ENCODE measurements around the gene ERVK3-1. TPM values are rescaled to one million over a fixed set of nuclear protein-coding genes. Genes with fewer than 3 reads are reported as not detected.

The ERVK3-1 gene
- total RNA-seq, 2 experiments from 2014 or later = 24.5 to 27.7 TPM

- intact Hi-C loops (cut with micrococcal nuclease) = loop anchor here (1.0 to 5.0 kb wide), 8 partner anchors 15 to 179 kb away; partner anchors contain the start of genes ZNF132, ZNF274, ZNF584 and ZNF8
- peak overlapping the region; percentile 93 for H3K4me3 Mint-ChIP-seq
- H3K27me3 Mint-ChIP-seq (ENCODE audit: low read depth) = no peaks in the 10 kb centered on the region
- CTCF ChIA-PET = no interaction called here
- no peaks in the 10 kb centered on the region for H3K9me3 Mint-ChIP-seq
- peaks cover 11% of the 10 kb centered on the region for H3K4me1 Mint-ChIP-seq (ENCODE audit: low read depth)
- DNase-seq = peak; percentile 42
- H3K27ac Mint-ChIP-seq = peak overlapping the region; percentile 87
- H3K36me3 Mint-ChIP-seq (ENCODE audit: low read depth) = no peaks in the 10 kb centered on the region
Observed at GRCh38 chr19:58361900-58362271, 56.7 kb downstream of the ERVK3-1 start.

- Mint-ChIP-seq H3K4me1 (ENCODE audit: low read depth) (peaks cover 8% of the 10 kb centered on the region), H3K27me3 (ENCODE audit: low read depth) (no peaks in the 10 kb centered on the region), H3K9me3 (no peaks in the 10 kb centered on the region), H3K36me3 (ENCODE audit: low read depth) (no peaks in the 10 kb centered on the region), H3K27ac (peak within 1 kb of the TSS; percentile 87), H3K4me3 (peak within 1 kb of the TSS; percentile 93)
- DNase-seq = peak; percentile 97
- intact Hi-C loops (cut with micrococcal nuclease) = loop anchor here (1.0 to 5.0 kb wide), 8 partner anchors 15 to 179 kb away; partner anchors contain the start of genes ZNF132, ZNF274, ZNF584 and ZNF8
- CTCF ChIA-PET = interaction anchor here (0.7 kb wide), 2 partner anchors 11 to 180 kb away, joined by 3 to 6 read pairs; no protein-coding TSS in a partner anchor
Observed at GRCh38 chr19:58362272-58362994, 57.3 kb downstream of the ERVK3-1 start, which contains the start of gene ZNF497. Gene ZNF497, minus strand, starts transcription at chr19:58362751. Its CDS starts 5,116 bp downstream, at chr19:58357635.

- DNase-seq = no peak
- no peak overlapping the region for H3K4me3 Mint-ChIP-seq
Observed at GRCh38 chr19:58364146-58364545, 59.0 kb downstream of the ERVK3-1 start.

More at GRCh38 chr19:58364146-58364545, 59.0 kb downstream of the ERVK3-1 start:
- intact Hi-C loops (cut with micrococcal nuclease) = loop anchor here (5.0 kb wide), 1 partner anchor 78 kb away; the partner anchor contains the start of gene ZNF132
- Mint-ChIP-seq H3K27me3 (ENCODE audit: low read depth) (no peaks in the 10 kb centered on the region), H3K9me3 (no peaks in the 10 kb centered on the region), H3K27ac (no peak overlapping the region), H3K36me3 (ENCODE audit: low read depth) (no peaks in the 10 kb centered on the region), H3K4me1 (ENCODE audit: low read depth) (peaks cover 6% of the 10 kb centered on the region)
- CTCF ChIA-PET = no interaction called here

Small RNAs within 50 kb of the gene (microRNA-seq; reads per million reads assigned to microRNA genes)
- not detected for gene MIR6806 (ENCODE audit: borderline microRNAs expressed, borderline replicate concordance)

Other genes with a start within 250 kb of the ERVK3-1 start
- under 1 TPM; 0.54 to 0.62 TPM for gene ZNF135, start 246.1 kb upstream of the ERVK3-1 start, total RNA-seq
- gene ZSCAN18, start 207.1 kb upstream of the ERVK3-1 start, total RNA-seq = 10 to 100 TPM; 25.7 to 26.1 TPM
- 1 to 10 TPM; 4.3 to 4.8 TPM for gene ZNF329, start 154.6 kb upstream of the ERVK3-1 start, total RNA-seq
- 10 to 100 TPM; 14.6 to 16.9 TPM for gene ZNF274, start 122.3 kb upstream of the ERVK3-1 start, total RNA-seq
- 10 to 100 TPM; 32.4 to 35.4 TPM for gene ZNF544, start 76.5 kb upstream of the ERVK3-1 start, total RNA-seq
- gene ZNF8, start 26.4 kb upstream of the ERVK3-1 start, total RNA-seq = 1 to 10 TPM; 3.2 to 3.6 TPM
- gene ZSCAN22, start 21.6 kb downstream of the ERVK3-1 start, total RNA-seq = 1 to 10 TPM; 1.2 to 1.3 TPM
- 1 to 10 TPM; 6.1 to 7.4 TPM for gene A1BG, start 48.1 kb downstream of the ERVK3-1 start, total RNA-seq
- under 1 TPM; 0.40 to 0.41 TPM for gene ZNF497, start 57.4 kb downstream of the ERVK3-1 start, total RNA-seq
- 1 to 10 TPM; 1.7 to 1.9 TPM for gene ZNF837, start 75.7 kb downstream of the ERVK3-1 start, total RNA-seq
- 1,000 to 10,000 TPM; 1,806 to 1,853 TPM for gene RPS5, start 81.9 kb downstream of the ERVK3-1 start, total RNA-seq
- under 1 TPM in 1 of 2 experiments, not detected in 1; 0.32 TPM for gene RNF225, start 90.3 kb downstream of the ERVK3-1 start, total RNA-seq
- gene ZNF584, start 103.3 kb downstream of the ERVK3-1 start, total RNA-seq = 1 to 10 TPM; 3.4 to 4.8 TPM
- gene ZNF132, start 134.8 kb downstream of the ERVK3-1 start, total RNA-seq = 1 to 10 TPM; 2.8 to 2.9 TPM
- gene ZNF324B, start 146.2 kb downstream of the ERVK3-1 start, total RNA-seq = 1 to 10 TPM; 5.8 to 6.2 TPM
- 1 to 10 TPM; 2.4 to 3.0 TPM for gene ZNF324, start 161.7 kb downstream of the ERVK3-1 start, total RNA-seq
- 1 to 10 TPM; 2.6 to 2.9 TPM for gene ZNF446, start 171.0 kb downstream of the ERVK3-1 start, total RNA-seq
- gene SLC27A5, start 206.6 kb downstream of the ERVK3-1 start, total RNA-seq = 10 to 100 TPM; 13.8 to 14.4 TPM
- gene ZBTB45, start 214.4 kb downstream of the ERVK3-1 start, total RNA-seq = 1 to 10 TPM; 5.5 to 6.0 TPM
- gene TRIM28, start 238.7 kb downstream of the ERVK3-1 start, total RNA-seq = 100 to 1,000 TPM; 475 to 483 TPM
- gene CHMP2A, start 249.7 kb downstream of the ERVK3-1 start, total RNA-seq = 100 to 1,000 TPM; 109 to 111 TPM